NB4 (cell line): ENCODE measurements around the gene IMMP2L.

ENCODE experiments used
- CTCF ChIP-seq: IDR thresholded peaks from one replicate; pipeline ENCODE4 v1.5.1; 2012; ENCODE audit warnings: low read depth, low read length
- POLR2A ChIP-seq: IDR thresholded peaks from 2 replicates; pipeline ENCODE4 v1.6.1; 2011; ENCODE audit warnings: mild to moderate bottlenecking; ENCODE audit not compliant: insufficient read length; ENCODE audit errors: extremely low read depth

GRCh38 chr7:111595780-111596179 is 33.5 kb upstream of the IMMP2L start:
- TF ChIP-seq CTCF (no peak), POLR2A (no peak)
